Astrocyte (in vitro differentiated cells and primary cell): ENCODE measurements around the gene DPP7. TPM values are rescaled to one million over a fixed set of nuclear protein-coding genes. Genes with fewer than 3 reads are reported as not detected.
A peak's percentile ranks its signal among the peaks of the same experiment; 100 is the strongest.

ENCODE experiments used
- DNase-seq: peaks from one replicate; pipeline ENCODE4 v3.0.0-alpha.2; 2010; ENCODE audit warnings: low read depth
- FAIRE-seq: peaks from 2 replicates; lab custom pipeline; 2011; peaks lifted over from hg19 to GRCh38; lab: Jason Lieb, UNC
- H2AFZ ChIP-seq: 2 replicates; pipeline ENCODE4 v1.6.0; 2012; ENCODE audit warnings: low read depth, low read length, inconsistent platforms
- H3K27ac ChIP-seq: 2 replicates; pipeline ENCODE4 v1.5.1; 2011; ENCODE audit warnings: low read depth, low read length, inconsistent platforms
- H3K27me3 ChIP-seq: 2 replicates; pipeline ENCODE4 v1.6.0; 2011; ENCODE audit warnings: low read length, inconsistent platforms; ENCODE audit not compliant: insufficient read depth
- H3K36me3 ChIP-seq: 2 replicates; pipeline ENCODE4 v1.5.1; 2011; ENCODE audit warnings: low read length, inconsistent platforms; ENCODE audit not compliant: insufficient read depth
- H3K4me1 ChIP-seq: 2 replicates; pipeline ENCODE4 v1.5.1; 2011; ENCODE audit warnings: low read length, inconsistent platforms; ENCODE audit not compliant: insufficient read depth
- H3K4me2 ChIP-seq: 2 replicates; pipeline ENCODE4 v1.6.0; 2012; ENCODE audit warnings: low read length, inconsistent platforms
- H3K4me3 ChIP-seq: 2 replicates; pipeline ENCODE4 v1.5.1; 2011; ENCODE audit warnings: low read depth, mild to moderate bottlenecking, low read length, inconsistent platforms; ENCODE audit not compliant: insufficient read depth
- H3K79me2 ChIP-seq: 2 replicates; pipeline ENCODE4 v1.6.0; 2012; ENCODE audit warnings: mild to moderate bottlenecking, low read length, inconsistent platforms; ENCODE audit not compliant: insufficient read depth
- H3K9ac ChIP-seq: 2 replicates; pipeline ENCODE4 v1.6.0; 2012; ENCODE audit warnings: mild to moderate bottlenecking, low read length, inconsistent platforms
- H3K9me3 ChIP-seq: 2 replicates; pipeline ENCODE4 v1.5.1; 2012; ENCODE audit warnings: low read depth, mild to moderate bottlenecking, low read length, inconsistent platforms; ENCODE audit not compliant: insufficient read depth
- H4K20me1 ChIP-seq: 2 replicates; pipeline ENCODE4 v1.6.0; 2012; ENCODE audit warnings: low read length, inconsistent platforms; ENCODE audit not compliant: insufficient read depth
- H3K27ac Mint-ChIP-seq: one replicate; pipeline ENCODE4 v1.8.0; 2021; ENCODE audit warnings: mild to moderate bottlenecking, mixed read lengths; ENCODE audit not compliant: unreplicated experiment
- H3K27me3 Mint-ChIP-seq: one replicate; pipeline ENCODE4 v1.8.0; 2021; ENCODE audit warnings: low read depth, mixed read lengths; ENCODE audit not compliant: unreplicated experiment
- H3K36me3 Mint-ChIP-seq: one replicate; pipeline ENCODE4 v1.8.0; 2021; ENCODE audit warnings: low read depth, mixed read lengths; ENCODE audit not compliant: unreplicated experiment
- H3K4me1 Mint-ChIP-seq: one replicate; pipeline ENCODE4 v1.8.0; 2021; ENCODE audit warnings: low read depth, mixed read lengths; ENCODE audit not compliant: unreplicated experiment
- H3K4me3 Mint-ChIP-seq: one replicate; pipeline ENCODE4 v1.8.0; 2021; ENCODE audit warnings: mild to moderate bottlenecking, moderate library complexity, mixed read lengths; ENCODE audit not compliant: unreplicated experiment
- H3K9me3 Mint-ChIP-seq: one replicate; pipeline ENCODE4 v1.8.0; 2021; ENCODE audit warnings: mild to moderate bottlenecking, mixed read lengths; ENCODE audit not compliant: unreplicated experiment
- CTCF ChIP-seq: IDR thresholded peaks from 2 replicates; pipeline ENCODE4 v1.5.1; 2011; ENCODE audit warnings: low read depth, mild to moderate bottlenecking, inconsistent platforms, low read length, moderate library complexity; ENCODE audit not compliant: insufficient read depth
- EZH2 ChIP-seq: IDR thresholded peaks from 2 replicates; pipeline ENCODE4 v1.6.1; 2012; ENCODE audit warnings: mild to moderate bottlenecking, low read length, inconsistent platforms; ENCODE audit not compliant: insufficient read depth
- total RNA-seq: library from RNA; stranded (reverse); gene quantifications from 2 replicates; pipeline ENCODE4 v1.2.1, GENCODE V29; 2021

Gene DPP7
- total RNA-seq, 1 donor from 2014 or later: 53.8 TPM

- Histone ChIP-seq H3K4me2 (peak within 1 kb of the TSS; percentile 86), H3K9me3 (no peaks in the 10 kb centered on the region), H3K36me3 (no peaks in the 10 kb centered on the region), H3K79me2 (no peaks in the 10 kb centered on the region), H3K27ac (no peak within 1 kb of the TSS), H3K4me1 (peaks cover 9% of the 10 kb centered on the region), H3K27me3 (no peaks in the 10 kb centered on the region), H3K4me3 (peak within 1 kb of the TSS; percentile 61), H3K9ac (peak within 1 kb of the TSS; percentile 27), H4K20me1 (peaks cover 14% of the 10 kb centered on the region), H2AFZ (peak within 1 kb of the TSS; percentile 75)
- DNase-seq (peak; percentile 73), FAIRE-seq (no peak)
- Mint-ChIP-seq H3K4me1 (no peaks in the 10 kb centered on the region), H3K27me3 (peaks cover 26% of the 10 kb centered on the region), H3K9me3 (no peaks in the 10 kb centered on the region), H3K4me3 (peak within 1 kb of the TSS; percentile 71), H3K27ac (no peak within 1 kb of the TSS), H3K36me3 (peaks cover 3% of the 10 kb centered on the region)
- no peak for TF ChIP-seq EZH2
- no peak for TF ChIP-seq CTCF
These were observed 44.2 kb downstream of the DPP7 start, which contains the start of gene SAPCD2 for GRCh38 chr9:137070201-137070905. SAPCD2 (minus strand) TSS chr9:137070557; CDS start chr9:137070460, 97 bp downstream.

- Mint-ChIP-seq H3K9me3 (no peaks in the 10 kb centered on the region), H3K4me3 (no peak overlapping the region), H3K27ac (no peak overlapping the region), H3K4me1 (no peaks in the 10 kb centered on the region), H3K36me3 (peaks cover 3% of the 10 kb centered on the region), H3K27me3 (peaks cover 19% of the 10 kb centered on the region)
- Histone ChIP-seq H3K27ac (no peak overlapping the region), H3K9me3 (no peaks in the 10 kb centered on the region), H3K4me1 (peaks cover 9% of the 10 kb centered on the region), H4K20me1 (peaks cover 14% of the 10 kb centered on the region), H2AFZ (no peak overlapping the region), H3K4me2 (peak overlapping the region; percentile 86), H3K4me3 (peak overlapping the region; percentile 61), H3K9ac (no peak overlapping the region), H3K27me3 (no peaks in the 10 kb centered on the region), H3K79me2 (no peaks in the 10 kb centered on the region), H3K36me3 (no peaks in the 10 kb centered on the region)
- DNase-seq (no peak), FAIRE-seq (no peak)
- no peak for TF ChIP-seq EZH2
- no peak for TF ChIP-seq CTCF
These were observed 44.9 kb downstream of the DPP7 start for GRCh38 chr9:137069508-137070091.
